Parathyroid adenoma (tissue), 2 donors: ENCODE results near the gene DPM3.

Source experiments
- H2AFZ ChIP-seq: fragments of 300-600 bp; sonication (generic); one replicate; pipeline ENCODE4 v1.7.0; 2017; ENCODE audit warnings: antibody characterized with exemption, mild to moderate bottlenecking
- H3K27ac ChIP-seq: fragments of 300-600 bp; sonication (generic); one replicate; pipeline ENCODE4 v1.7.0; 2017
- H3K27me3 ChIP-seq: fragments of 300-600 bp; sonication (generic); one replicate; pipeline ENCODE4 v1.7.0; 2017; ENCODE audit warnings: low read length; ENCODE audit not compliant: control insufficient read depth, insufficient read depth
- H3K36me3 ChIP-seq: fragments of 300-600 bp; sonication (generic); one replicate; pipeline ENCODE4 v1.7.0; 2017; ENCODE audit warnings: low read length; ENCODE audit not compliant: control insufficient read depth, insufficient read depth
- H3K4me1 ChIP-seq: fragments of 300-600 bp; sonication (generic); one replicate; pipeline ENCODE4 v1.7.0; 2017; ENCODE audit warnings: control low read depth
- H3K4me2 ChIP-seq: fragments of 300-600 bp; sonication (generic); one replicate; pipeline ENCODE4 v1.7.0; 2017; ENCODE audit warnings: low read length
- H3K4me3 ChIP-seq: fragments of 300-600 bp; sonication (generic); one replicate; pipeline ENCODE4 v1.7.0; 2017; ENCODE audit warnings: low read depth, low read length
- H3K79me2 ChIP-seq: fragments of 300-600 bp; sonication (generic); one replicate; pipeline ENCODE4 v1.7.0; 2017; ENCODE audit warnings: control low read depth
- H3K9ac ChIP-seq: fragments of 300-600 bp; sonication (generic); one replicate; pipeline ENCODE4 v1.7.0; 2017; ENCODE audit warnings: mild to moderate bottlenecking
- H3K9me3 ChIP-seq: fragments of 300-600 bp; sonication (generic); one replicate; pipeline ENCODE4 v1.7.0; 2017; ENCODE audit warnings: low read length; ENCODE audit not compliant: control insufficient read depth
- CTCF ChIP-seq: fragments of 300-600 bp; sonication (generic); IDR thresholded peaks from one replicate; pipeline ENCODE4 v1.7.0; 2017; ENCODE audit warnings: antibody characterized with exemption, mild to moderate bottlenecking
- donor health status: primary hyperparathyroidism.

Gene DPM3

GRCh38 chr1:155178441-155179111 is 38.2 kb upstream of the DPM3 start:
- no peak overlapping the region for H3K4me2 ChIP-seq
- H3K4me3 ChIP-seq = no peak overlapping the region
- no peaks in the 10 kb centered on the region for H3K27me3 ChIP-seq
- no peak overlapping the region for H3K9ac ChIP-seq
- H2AFZ ChIP-seq = no peak overlapping the region
- H3K79me2 ChIP-seq = no peaks in the 10 kb centered on the region
- no peak overlapping the region for H3K27ac ChIP-seq
- no peaks in the 10 kb centered on the region for H3K36me3 ChIP-seq
- TF ChIP-seq CTCF = no peak
- H3K4me1 ChIP-seq = no peaks in the 10 kb centered on the region
- no peaks in the 10 kb centered on the region for H3K9me3 ChIP-seq

DNA sequence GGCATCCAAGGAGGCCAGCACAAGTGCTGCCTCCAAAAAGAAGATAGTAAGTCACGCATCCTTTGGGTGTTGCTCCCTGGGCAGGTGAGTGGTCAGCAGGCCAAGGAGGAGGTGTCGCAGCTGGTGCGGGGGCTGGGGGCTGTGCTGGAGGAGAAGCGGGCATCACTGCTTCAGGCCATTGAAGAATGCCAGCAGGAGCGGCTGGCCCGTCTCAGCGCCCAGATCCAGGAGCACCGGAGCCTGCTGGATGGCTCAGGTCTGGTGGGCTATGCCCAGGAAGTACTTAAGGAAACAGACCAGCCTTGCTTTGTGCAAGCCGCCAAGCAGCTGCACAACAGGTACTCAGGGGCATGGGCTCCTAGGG is 37.6 kb upstream of the DPM3 start:
- Histone ChIP-seq H3K4me1 (no peaks in the 10 kb centered on the region), H3K27ac (no peak overlapping the region), H3K9ac (no peak overlapping the region), H3K4me2 (no peak overlapping the region), H3K9me3 (no peaks in the 10 kb centered on the region), H3K36me3 (no peaks in the 10 kb centered on the region), H3K79me2 (no peaks in the 10 kb centered on the region), H2AFZ (no peak overlapping the region), H3K4me3 (no peak overlapping the region), H3K27me3 (no peaks in the 10 kb centered on the region)
- TF ChIP-seq CTCF = no peak

- H3K79me2 ChIP-seq = no peaks in the 10 kb centered on the region
- no peak overlapping the region for H3K27ac ChIP-seq
- TF ChIP-seq CTCF = no peak
- H3K4me1 ChIP-seq = no peaks in the 10 kb centered on the region
- no peaks in the 10 kb centered on the region for H3K27me3 ChIP-seq
- no peak overlapping the region for H3K4me3 ChIP-seq
- H2AFZ ChIP-seq = no peak overlapping the region
- H3K36me3 ChIP-seq = no peaks in the 10 kb centered on the region
- H3K9ac ChIP-seq = no peak overlapping the region
- no peak overlapping the region for H3K4me2 ChIP-seq
- no peaks in the 10 kb centered on the region for H3K9me3 ChIP-seq
Measured at GRCh38 chr1:155177192-155177917, 37.0 kb upstream of the DPM3 start.

DNA sequence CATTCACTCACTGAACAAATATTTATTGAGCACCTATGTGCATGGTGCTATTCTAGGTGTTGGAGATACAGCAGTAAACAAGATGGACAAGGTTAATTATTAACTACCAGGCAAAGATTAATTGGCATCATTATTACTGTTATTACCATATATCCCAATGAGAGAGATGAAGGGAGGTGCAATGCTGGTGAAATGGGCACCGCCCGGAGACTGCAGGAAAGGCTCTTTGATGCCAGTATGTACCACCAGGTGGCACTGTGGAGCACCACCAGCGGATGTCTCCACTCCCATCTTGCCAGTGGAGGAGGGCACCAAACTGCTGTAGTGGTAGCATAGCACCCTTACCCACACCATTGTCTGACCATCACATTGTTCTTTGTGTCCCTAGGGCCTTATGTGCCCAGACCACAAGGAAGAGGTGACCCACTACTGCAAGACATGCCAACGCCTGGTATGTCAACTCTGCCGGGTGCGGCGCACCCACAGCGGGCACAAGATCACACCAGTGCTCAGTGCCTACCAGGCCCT is 36.3 kb upstream of the DPM3 start:
- H2AFZ ChIP-seq = no peak overlapping the region
- no peak overlapping the region for H3K9ac ChIP-seq
- no peaks in the 10 kb centered on the region for H3K4me1 ChIP-seq
- peak; percentile 74 for TF ChIP-seq CTCF
- no peak overlapping the region for H3K4me3 ChIP-seq
- no peak overlapping the region for H3K4me2 ChIP-seq
- no peaks in the 10 kb centered on the region for H3K36me3 ChIP-seq
- no peaks in the 10 kb centered on the region for H3K27me3 ChIP-seq
- H3K9me3 ChIP-seq = no peaks in the 10 kb centered on the region
- H3K27ac ChIP-seq = no peak overlapping the region
- no peaks in the 10 kb centered on the region for H3K79me2 ChIP-seq
